CD4-positive, alpha-beta memory T cell (primary cell): ENCODE data around the gene THOP1. TPM values are rescaled to one million over a fixed set of nuclear protein-coding genes. Genes with fewer than 3 reads are reported as not detected.

Source experiments
- CTCF ChIA-PET: fragments of 350-600 bp; sonication (Branson Sonifier 250); formaldehyde crosslinking; loops from one replicate; lab custom pipeline; 2021; ENCODE audit warnings: inconsistent platforms; ENCODE audit not compliant: partially characterized antibody; lab: Charles Lee
- POLR2A ChIA-PET: fragments of 350-600 bp; sonication (Branson Sonifier 250); formaldehyde crosslinking; loops from one replicate; lab custom pipeline; 2021; ENCODE audit not compliant: partially characterized antibody; lab: Charles Lee
- DNase-seq, 5 donors: peaks; one replicate each; pipeline versions ENCODE4 v3.0.0 to v3.0.0-alpha.2; 2020 to 2022; ENCODE audit warnings: mixed read lengths in 1 of 5
- H3K27ac ChIP-seq: one replicate; pipeline ENCODE4 v1.7.0; 2013; ENCODE audit warnings: low read depth, low read length
- H3K27me3 ChIP-seq: 2 replicates; pipeline ENCODE4 v1.7.0; 2013; ENCODE audit warnings: mild to moderate bottlenecking, low read length, moderate library complexity; ENCODE audit not compliant: insufficient read depth
- H3K36me3 ChIP-seq: 2 replicates; pipeline ENCODE4 v1.7.0; 2013; ENCODE audit warnings: mild to moderate bottlenecking, low read length, moderate library complexity; ENCODE audit not compliant: insufficient read depth
- H3K4me1 ChIP-seq: 2 replicates; pipeline ENCODE4 v1.7.0; 2013; ENCODE audit warnings: mild to moderate bottlenecking, low read length, moderate library complexity; ENCODE audit not compliant: insufficient read depth
- H3K4me3 ChIP-seq, 2 donors: one replicate each; pipeline ENCODE4 v1.7.0; 2013; ENCODE audit warnings: low read length in 2 of 2, mild to moderate bottlenecking in 1 of 2
- H3K9me3 ChIP-seq, 2 donors: one replicate each; pipeline ENCODE4 v1.7.0; 2013; ENCODE audit warnings: low read length in 2 of 2, control low read depth in 1 of 2; ENCODE audit not compliant: control insufficient read depth in 1 of 2
- H3K27ac Mint-ChIP-seq, 7 donors: one replicate each; pipeline ENCODE4 v1.8.0; 2020 to 2021; ENCODE audit warnings: mixed read lengths in 7 of 7, mild to moderate bottlenecking in 6 of 7, inconsistent platforms in 3 of 7, moderate library complexity in 3 of 7
- H3K27me3 Mint-ChIP-seq, 2 donors: one replicate each; pipeline ENCODE4 v1.8.0; 2020 to 2021; ENCODE audit warnings: mixed read lengths in 2 of 2
- H3K36me3 Mint-ChIP-seq, 2 donors: one replicate each; pipeline ENCODE4 v1.8.0; 2020 to 2021; ENCODE audit warnings: mixed read lengths in 2 of 2, inconsistent platforms in 1 of 2, mild to moderate bottlenecking in 1 of 2
- H3K4me1 Mint-ChIP-seq, 4 donors: one replicate each; pipeline ENCODE4 v1.8.0; 2020 to 2021; ENCODE audit warnings: mixed read lengths in 4 of 4, mild to moderate bottlenecking in 1 of 4
- H3K4me3 Mint-ChIP-seq, 8 donors: one replicate each; pipeline ENCODE4 v1.8.0; 2020 to 2021; ENCODE audit warnings: mixed read lengths in 8 of 8, mild to moderate bottlenecking in 7 of 8, moderate library complexity in 6 of 8, inconsistent platforms in 3 of 8
- H3K9me3 Mint-ChIP-seq, 8 donors: one replicate each; pipeline ENCODE4 v1.8.0; 2020 to 2021; ENCODE audit warnings: mixed read lengths in 8 of 8, mild to moderate bottlenecking in 5 of 8, inconsistent platforms in 3 of 8, moderate library complexity in 1 of 8
- intact Hi-C: fragments of 100-400 bp; cut with micrococcal nuclease; formaldehyde crosslinking; loops from one replicate; pipeline ENCODE4 v1.15.1; 2023
- polyA plus RNA-seq, 2 donors: library from polyadenylated mRNA; unstranded; fragments of 300-500 nt; fragmentation: Illumina TruSeq; gene quantifications; one replicate each; pipeline ENCODE4 v1.2.3, GENCODE V29; 2021
- total RNA-seq, 2 experiments: library from RNA; stranded (reverse); gene quantifications; one replicate each; pipeline ENCODE4 v1.2.3, GENCODE V29; 2021

THOP1 gene
- total and polyA plus RNA-seq, 4 experiments from 2014 or later, result 21.6 to 31.9 (median 25.8) TPM

- DNase-seq, result no peak
- Histone ChIP-seq H3K27ac (no peak overlapping the region), H3K36me3 (peaks cover 6% of the 10 kb centered on the region), H3K4me1 (no peaks in the 10 kb centered on the region), H3K9me3 (no peaks in the 10 kb centered on the region), H3K4me3 (no peak overlapping the region), H3K27me3 (no peaks in the 10 kb centered on the region)
- intact Hi-C loops, result no loop called here
- Mint-ChIP-seq H3K4me1 (no peaks in the 10 kb centered on the region), H3K27me3 (no peaks in the 10 kb centered on the region), H3K4me3 (no peak overlapping the region), H3K36me3 (peaks cover 15 to 23% of the 10 kb centered on the region in 2 donors), H3K27ac (no peak overlapping the region), H3K9me3 (no peaks in the 10 kb centered on the region)
- CTCF ChIA-PET, result interaction anchor here (0.5 kb wide), 1 partner anchor 76 kb away, joined by 4 read pairs; no protein-coding TSS in a partner anchor
- POLR2A ChIA-PET, result no interaction called here
Measured at GRCh38 chr19:2797280-2797679, 12.0 kb downstream of the THOP1 start.

DNA sequence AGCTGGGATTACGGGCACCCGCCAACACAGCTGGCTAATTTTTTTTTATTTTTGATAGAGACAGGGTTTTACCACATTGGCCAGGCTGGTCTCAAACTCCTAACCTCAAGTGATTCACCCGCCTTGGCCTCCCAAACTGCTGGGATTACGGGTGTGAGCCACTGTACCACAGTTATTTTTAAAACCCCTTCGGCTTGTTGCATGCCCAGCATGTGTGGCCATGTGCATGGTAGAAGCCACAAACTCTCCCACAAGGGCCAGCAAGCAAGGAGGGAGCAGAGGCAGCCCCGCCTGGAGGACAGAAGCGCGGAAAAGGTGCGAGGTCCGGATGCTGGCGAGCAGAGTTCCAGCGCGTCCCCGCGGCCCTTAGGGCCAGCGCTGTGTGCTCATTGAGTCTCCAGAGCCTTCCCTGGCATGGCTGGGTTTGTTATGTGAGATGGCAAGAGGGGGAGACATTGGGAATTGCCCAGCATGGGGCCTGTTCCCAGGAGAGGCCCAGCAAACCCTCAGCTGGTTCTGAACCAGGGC is 12.9 kb downstream of the THOP1 start:
- no peaks in the 10 kb centered on the region for H3K4me1 ChIP-seq
- POLR2A ChIA-PET, result no interaction called here
- Mint-ChIP-seq H3K4me3 (no peak overlapping the region), H3K9me3 (no peaks in the 10 kb centered on the region), H3K4me1 (peaks cover 0 to 4% (median 0%) of the 10 kb centered on the region in 4 donors), H3K27me3 (no peaks in the 10 kb centered on the region), H3K36me3 (peaks cover 20 to 26% of the 10 kb centered on the region in 2 donors), H3K27ac (no peak overlapping the region)
- DNase-seq, result no peak
- H3K36me3 ChIP-seq, result peaks cover 6% of the 10 kb centered on the region
- intact Hi-C loops, result no loop called here
- no peaks in the 10 kb centered on the region for H3K27me3 ChIP-seq
- H3K4me3 ChIP-seq, result no peak overlapping the region
- no peak overlapping the region for H3K27ac ChIP-seq
- H3K9me3 ChIP-seq, result no peaks in the 10 kb centered on the region
- CTCF ChIA-PET, result no interaction called here

- intact Hi-C loops, result no loop called here
- H3K27ac ChIP-seq, result no peak overlapping the region
- Mint-ChIP-seq H3K4me3 (no peak overlapping the region), H3K36me3 (peaks cover 20 to 29% of the 10 kb centered on the region in 2 donors), H3K9me3 (no peaks in the 10 kb centered on the region), H3K4me1 (peaks cover 0 to 4% (median 0%) of the 10 kb centered on the region in 4 donors), H3K27me3 (no peaks in the 10 kb centered on the region), H3K27ac (no peak overlapping the region)
- H3K4me1 ChIP-seq, result no peaks in the 10 kb centered on the region
- no peaks in the 10 kb centered on the region for H3K9me3 ChIP-seq
- ChIA-PET POLR2A (no interaction called here), CTCF (interaction anchor here (0.7 kb wide), 1 partner anchor 687 kb away, joined by 4 read pairs; no protein-coding TSS in a partner anchor)
- no peak overlapping the region for H3K4me3 ChIP-seq
- no peak for DNase-seq
- H3K36me3 ChIP-seq, result peaks cover 6% of the 10 kb centered on the region
- H3K27me3 ChIP-seq, result no peaks in the 10 kb centered on the region
Measured at GRCh38 chr19:2798733-2799132, 13.4 kb downstream of the THOP1 start.

GRCh38 chr19:2799273-2800020 is 14.1 kb downstream of the THOP1 start:
- intact Hi-C loops, result no loop called here
- Mint-ChIP-seq H3K4me1 (peaks cover 0 to 4% (median 0%) of the 10 kb centered on the region in 4 donors), H3K36me3 (peaks cover 20 to 33% of the 10 kb centered on the region in 2 donors), H3K27ac (no peak overlapping the region), H3K27me3 (no peaks in the 10 kb centered on the region), H3K4me3 (no peak overlapping the region), H3K9me3 (no peaks in the 10 kb centered on the region)
- peaks cover 6% of the 10 kb centered on the region for H3K36me3 ChIP-seq
- POLR2A ChIA-PET, result interaction anchor here (1.7 kb wide), 1 partner anchor 23 kb away, joined by 3 read pairs; no protein-coding TSS in a partner anchor
- CTCF ChIA-PET, result interaction anchor here (0.7 kb wide), 1 partner anchor 686 kb away, joined by 4 read pairs; no protein-coding TSS in a partner anchor
- no peaks in the 10 kb centered on the region for H3K27me3 ChIP-seq
- no peak overlapping the region for H3K27ac ChIP-seq
- no peaks in the 10 kb centered on the region for H3K9me3 ChIP-seq
- DNase-seq, result no peak
- H3K4me3 ChIP-seq, result no peak overlapping the region
- H3K4me1 ChIP-seq, result no peaks in the 10 kb centered on the region

- DNase-seq, result no peak
- H3K4me1 ChIP-seq, result no peaks in the 10 kb centered on the region
- Mint-ChIP-seq H3K4me1 (peaks cover 0 to 4% (median 0%) of the 10 kb centered on the region in 4 donors), H3K27ac (no peak overlapping the region), H3K36me3 (peaks cover 22 to 29% of the 10 kb centered on the region in 2 donors), H3K9me3 (no peaks in the 10 kb centered on the region), H3K27me3 (no peaks in the 10 kb centered on the region), H3K4me3 (no peak overlapping the region)
- no peak overlapping the region for H3K27ac ChIP-seq
- ChIA-PET CTCF (interaction anchor here (0.9 kb wide), 1 partner anchor 19 kb away, joined by 4 read pairs; the partner anchor contains the start of gene ZNF554), POLR2A (interaction anchor here (1.7 kb wide), 1 partner anchor 22 kb away, joined by 3 read pairs; no protein-coding TSS in a partner anchor)
- H3K36me3 ChIP-seq, result peaks cover 3% of the 10 kb centered on the region
- intact Hi-C loops, result no loop called here
- H3K9me3 ChIP-seq, result no peaks in the 10 kb centered on the region
- no peak overlapping the region for H3K4me3 ChIP-seq
- no peaks in the 10 kb centered on the region for H3K27me3 ChIP-seq
Measured at GRCh38 chr19:2800506-2800905, 15.2 kb downstream of the THOP1 start.

GRCh38 chr19:2802826-2803225 is 17.5 kb downstream of the THOP1 start:
- Mint-ChIP-seq H3K9me3 (no peaks in the 10 kb centered on the region), H3K4me3 (no peak overlapping the region), H3K27ac (no peak overlapping the region), H3K4me1 (peaks cover 0 to 4% (median 0%) of the 10 kb centered on the region in 4 donors), H3K36me3 (peaks cover 15 to 20% of the 10 kb centered on the region in 2 donors), H3K27me3 (no peaks in the 10 kb centered on the region)
- Histone ChIP-seq H3K27me3 (no peaks in the 10 kb centered on the region), H3K27ac (no peak overlapping the region), H3K36me3 (peaks cover 3% of the 10 kb centered on the region), H3K9me3 (no peaks in the 10 kb centered on the region), H3K4me3 (no peak overlapping the region), H3K4me1 (no peaks in the 10 kb centered on the region)
- ChIA-PET POLR2A (no interaction called here), CTCF (no interaction called here)
- no peak for DNase-seq
- intact Hi-C loops, result no loop called here

- H3K27me3 Mint-ChIP-seq, result no peaks in the 10 kb centered on the region
- Histone ChIP-seq H3K27ac (no peak overlapping the region), H3K4me3 (no peak overlapping the region), H3K9me3 (no peaks in the 10 kb centered on the region), H3K4me1 (no peaks in the 10 kb centered on the region), H3K27me3 (no peaks in the 10 kb centered on the region), H3K36me3 (peaks cover 5% of the 10 kb centered on the region)
- H3K36me3 Mint-ChIP-seq, result peaks cover 16 to 20% of the 10 kb centered on the region in 2 donors
- H3K4me3 Mint-ChIP-seq, result no peak overlapping the region
- H3K9me3 Mint-ChIP-seq, result no peaks in the 10 kb centered on the region
- intact Hi-C loops, result no loop called here
- H3K4me1 Mint-ChIP-seq, result peaks cover 0 to 4% (median 0%) of the 10 kb centered on the region in 4 donors
- POLR2A ChIA-PET, result interaction anchor here (1.2 kb wide), 1 partner anchor 18 kb away, joined by 3 read pairs; the partner anchor contains the start of gene THOP1
- CTCF ChIA-PET, result interaction anchor here (0.6 kb wide), 1 partner anchor 875 kb away, joined by 4 read pairs; no protein-coding TSS in a partner anchor
- DNase-seq, result no peak
- H3K27ac Mint-ChIP-seq, result no peak overlapping the region
Measured at GRCh38 chr19:2803486-2804155, 18.3 kb downstream of the THOP1 start.
